ENCODE data around the gene ZNF227.
"Not testable (repeated sequence)": the region's sequence is repeated elsewhere in the genome, so short reads cannot be mapped to it uniquely, and the experiment has no call there.

GRCh38 chr19:44170660-44171059 lies 41.7 kb upstream of the ZNF227 start:
- TF ChIP-seq CTCF (conservative IDR thresholded peaks at IDR 0.05; ENCODE audit: low read length); EZH2phosphoT487 (IDR thresholded peaks at IDR 0.05; ENCODE audit: borderline replicate concordance, low read depth, low read length): not testable (repeated sequence)
